Spleen (tissue), 7 donors: Measurements from ENCODE around the gene TACC3.

ENCODE experiments used
- CTCF ChIP-seq, 11 experiments: fragments of 200-600 bp in 7 of 11; fragments of 450-650 bp in 4 of 11; sonication (generic) in 4 of 11; IDR thresholded peaks in 8 of 11; conservative IDR thresholded peaks in 3 of 11; 1 replicate in 7 of 11; 2 replicates in 4 of 11; pipeline versions ENCODE4 v1.4.0 to v1.8.0; 2016 to 2021; ENCODE audit warnings: antibody characterized with exemption in 11 of 11, inconsistent platforms in 4 of 11, mild to moderate bottlenecking in 1 of 11
- POLR2A ChIP-seq, 3 donors: fragments of 450-650 bp; IDR thresholded peaks; one replicate each; pipeline ENCODE4 v1.5.1; 2017; ENCODE audit warnings: antibody characterized with exemption in 3 of 3, mild to moderate bottlenecking in 1 of 3
- donor health status: DM: no; HTN: no; CAD: no; lungs with moderate emphysema.
- donor health status: DM: no; HTN: no; CAD: no.
- donor health status: DM: no; HTN: no; CAD: no.

DNA sequence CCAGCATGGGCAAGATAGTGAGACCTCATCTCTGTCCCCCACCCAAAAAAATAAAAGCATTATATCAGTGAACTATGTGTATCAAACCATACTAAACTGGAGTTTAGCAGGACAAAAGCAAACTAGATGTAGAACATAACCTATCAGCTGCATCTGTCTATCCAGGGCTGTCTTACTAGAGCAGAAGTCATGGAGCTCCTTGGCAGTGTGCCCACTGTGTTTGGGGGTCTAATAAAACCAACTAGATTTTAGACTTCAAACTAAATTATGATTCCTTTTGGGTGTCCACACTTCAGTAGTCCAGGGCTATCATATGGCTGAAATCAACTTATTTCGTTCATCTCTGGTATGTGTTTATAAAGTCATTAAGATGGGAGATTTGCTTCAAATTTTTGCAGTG is 17.5 kb upstream of the TACC3 start:
- TF ChIP-seq CTCF (IDR thresholded peaks at IDR 0.05 in 8 of 11, conservative IDR thresholded peaks at IDR 0.05 in 3 of 11) (no peak), POLR2A (IDR thresholded peaks at IDR 0.05) (no peak)
